Daoy (cell line): ENCODE data around the gene EPN1. TPM values are rescaled to one million over a fixed set of nuclear protein-coding genes. Genes with fewer than 3 reads are reported as not detected.
A peak's percentile ranks its signal among the peaks of the same experiment; 100 is the strongest.

ENCODE experiments used
- DNase-seq: peaks from one replicate; pipeline ENCODE4 v3.0.0-alpha.2; 2015; ENCODE audit warnings: low read depth
- total RNA-seq: library from RNA; depleted of rRNA; stranded (reverse); fragments of >200 nt; shearing (Covaris generic); gene quantifications from 2 replicates; pipeline ENCODE4 v1.2.3, GENCODE V29; 2014

Gene EPN1
- total RNA-seq, 1 experiment from 2014 or later = 26.6 TPM

DNA sequence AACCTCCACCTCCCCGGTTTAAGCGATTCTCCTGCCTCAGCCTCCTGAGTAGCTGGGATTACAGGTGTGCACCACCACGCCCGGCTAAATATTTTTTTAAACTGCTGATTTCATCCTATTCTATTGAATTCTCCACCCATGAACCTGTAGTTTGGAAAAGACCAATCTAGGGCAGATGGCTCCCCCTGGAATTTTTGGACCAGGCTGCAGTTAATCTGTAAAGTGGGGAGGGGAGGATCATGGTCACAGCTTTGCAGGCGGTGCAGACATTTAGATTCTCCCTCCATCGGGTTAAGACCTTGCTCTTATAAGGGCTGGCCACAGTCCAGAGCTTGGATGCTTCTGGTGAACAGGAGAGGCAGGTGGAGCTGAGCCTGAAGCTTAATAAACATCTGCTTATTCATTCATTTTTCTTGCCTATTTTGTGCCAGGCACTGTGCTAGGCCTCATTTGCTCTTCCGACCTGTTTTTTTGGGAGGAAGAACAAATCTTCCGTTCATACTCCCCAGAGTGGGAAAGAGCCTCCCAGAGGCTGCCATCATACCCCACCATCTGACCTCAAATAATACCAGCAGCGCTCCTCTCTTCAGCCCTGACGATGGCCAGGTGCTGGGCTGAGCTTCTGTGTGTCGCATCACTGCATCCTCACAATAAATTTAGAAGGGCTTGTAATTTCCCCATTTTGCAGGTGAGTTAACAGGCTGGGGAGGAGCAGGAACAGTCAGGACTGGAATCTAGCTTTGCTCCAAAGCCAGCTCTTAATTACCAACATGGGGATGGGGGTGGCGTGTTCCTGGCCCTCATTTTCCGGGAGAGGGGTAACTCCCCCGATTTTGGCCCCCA is 27.9 kb upstream of the EPN1 start:
- DNase-seq = no peak

DNA sequence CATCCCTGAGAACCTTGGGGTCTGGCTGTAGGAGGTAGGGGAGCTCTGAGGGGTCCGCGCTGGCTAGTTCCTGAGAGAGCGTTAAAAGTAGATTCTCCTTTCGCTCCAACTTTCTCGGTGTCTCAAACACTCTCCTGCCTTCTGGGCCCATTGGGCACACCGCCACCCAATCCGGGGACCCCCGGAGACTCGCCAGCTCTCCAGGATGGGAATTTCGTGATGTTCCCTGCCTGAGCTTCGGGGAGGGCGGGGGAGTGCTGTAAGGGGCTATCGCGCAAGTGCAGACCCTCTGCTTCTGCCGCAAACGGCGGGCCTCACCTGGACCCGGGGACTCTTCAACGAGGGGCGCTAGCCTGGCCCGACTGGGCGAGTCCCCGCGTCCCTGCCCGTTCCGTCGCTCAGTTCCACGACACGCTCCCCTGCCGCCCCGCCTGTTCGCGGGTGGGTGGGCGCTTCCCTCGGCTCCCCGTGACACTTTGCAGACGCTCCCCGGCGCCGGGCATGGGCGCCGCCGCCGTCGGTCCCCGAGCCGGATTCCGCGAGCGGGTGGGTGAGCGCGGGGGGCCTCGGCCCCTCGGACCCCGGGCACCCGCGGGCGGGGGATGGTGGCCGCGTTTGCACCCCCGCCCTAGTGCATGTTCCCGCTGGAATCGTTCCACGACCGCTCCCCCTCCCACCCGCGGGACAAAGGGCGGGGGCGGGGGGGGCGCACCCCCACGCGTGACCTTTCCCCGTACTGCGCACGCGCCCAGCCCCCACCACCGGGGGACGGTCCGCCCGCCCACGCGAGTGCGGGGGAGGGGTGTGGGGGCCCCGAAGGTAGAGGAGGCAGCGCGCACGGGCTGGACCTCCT is 27.1 kb upstream of the EPN1 start, which contains the start of gene CCDC106:
Gene CCDC106, plus strand, starts transcription at position 481 of the 853 bp plus-strand sequence. CDS start 835 bp downstream, outside the sequence.
- DNase-seq = peak; percentile 83

DNA sequence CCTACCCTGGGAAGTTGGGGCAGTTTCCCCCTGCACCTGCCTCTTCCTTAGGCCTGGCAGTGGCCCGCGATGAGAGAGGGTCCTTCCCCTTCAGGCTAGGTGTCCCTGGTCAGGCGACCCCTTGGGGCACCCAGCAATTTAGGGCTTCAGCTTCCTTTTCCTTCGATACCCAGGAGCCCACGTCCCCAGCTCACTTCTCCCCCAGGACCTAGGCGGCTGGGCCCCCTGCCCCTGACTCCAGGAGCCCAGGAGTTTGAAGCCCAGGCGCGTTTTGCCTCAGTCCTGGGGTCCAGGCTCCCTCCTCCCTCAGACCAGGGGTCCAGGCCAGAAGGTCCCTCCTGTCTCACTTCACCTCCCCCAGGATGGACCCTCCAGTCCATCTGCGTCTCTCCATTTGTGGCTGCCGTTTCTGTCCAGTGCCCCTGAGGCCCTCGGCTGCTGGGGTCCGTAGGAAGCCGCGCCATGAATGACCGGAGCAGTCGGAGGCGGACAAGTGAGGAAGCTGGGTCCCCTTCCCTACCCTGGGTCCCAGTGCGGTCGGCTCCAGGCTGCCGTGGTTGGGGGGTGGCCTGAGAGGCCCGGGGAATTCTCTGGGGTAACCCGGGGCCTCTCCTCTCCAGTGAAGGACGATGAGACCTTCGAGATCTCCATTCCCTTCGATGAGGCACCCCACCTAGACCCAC is 26.3 kb upstream of the EPN1 start:
- DNase-seq = no peak

DNA sequence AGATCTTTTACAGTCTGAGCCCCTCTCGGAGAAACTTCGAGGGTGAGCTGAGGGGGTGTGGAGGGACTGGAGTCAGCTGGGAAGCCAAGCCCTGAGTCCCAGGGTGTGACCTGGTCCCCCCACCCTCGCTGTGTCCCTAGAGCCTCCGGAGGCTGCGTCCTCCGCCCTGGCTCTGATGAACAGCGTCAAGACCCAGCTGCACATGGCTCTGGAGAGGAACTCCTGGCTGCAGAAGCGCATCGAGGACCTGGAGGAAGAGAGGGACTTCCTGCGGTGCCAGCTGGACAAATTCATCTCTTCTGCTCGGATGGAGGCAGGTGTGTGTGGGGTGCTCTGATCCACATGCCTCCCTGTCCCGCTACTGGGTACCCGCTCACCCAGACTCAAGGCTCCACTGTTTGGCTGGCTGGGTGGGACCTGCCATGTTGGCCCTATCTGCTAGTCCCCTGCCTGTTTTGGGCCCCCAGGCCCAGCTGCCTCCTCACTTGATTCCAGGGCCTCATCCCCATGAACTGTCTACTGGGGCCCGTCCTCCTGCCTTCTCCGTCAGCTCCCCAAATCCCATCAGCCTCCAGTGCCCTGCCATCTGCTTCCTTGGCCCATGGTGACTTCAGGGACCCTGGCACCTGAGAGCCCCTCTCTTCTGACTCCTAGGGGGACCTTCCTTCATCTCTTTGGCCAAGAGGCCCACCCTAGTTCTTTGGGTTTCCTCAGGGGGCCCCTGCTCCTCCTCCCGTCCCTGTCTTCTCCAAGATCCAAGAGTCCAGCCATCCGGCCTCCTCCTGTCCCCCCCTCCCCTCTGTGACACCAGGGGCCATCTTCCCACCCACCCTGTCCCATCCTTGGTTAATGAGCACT is 25.5 kb upstream of the EPN1 start:
- DNase-seq = no peak

DNA sequence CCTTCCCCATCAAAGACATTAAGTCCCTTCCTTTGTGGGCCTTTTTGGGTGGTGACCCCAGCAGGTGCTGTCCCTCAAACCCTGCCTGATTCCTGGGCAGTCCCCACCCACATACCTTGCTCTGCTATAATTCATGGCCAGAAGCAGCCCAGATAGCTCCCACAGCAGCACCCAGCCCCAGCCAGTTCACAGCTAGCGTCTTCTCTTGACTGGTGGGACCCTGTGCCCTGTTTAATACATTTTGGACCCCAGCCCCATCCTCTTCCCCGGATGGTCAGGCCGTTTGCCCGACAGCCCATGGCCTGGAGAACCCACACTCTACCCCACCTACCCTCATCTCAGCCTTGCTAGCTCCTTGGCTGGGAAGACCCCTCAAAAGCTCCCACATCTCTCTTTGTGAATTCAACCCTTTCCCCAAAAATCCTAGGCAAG is 24.9 kb upstream of the EPN1 start:
- no peak for DNase-seq

DNA sequence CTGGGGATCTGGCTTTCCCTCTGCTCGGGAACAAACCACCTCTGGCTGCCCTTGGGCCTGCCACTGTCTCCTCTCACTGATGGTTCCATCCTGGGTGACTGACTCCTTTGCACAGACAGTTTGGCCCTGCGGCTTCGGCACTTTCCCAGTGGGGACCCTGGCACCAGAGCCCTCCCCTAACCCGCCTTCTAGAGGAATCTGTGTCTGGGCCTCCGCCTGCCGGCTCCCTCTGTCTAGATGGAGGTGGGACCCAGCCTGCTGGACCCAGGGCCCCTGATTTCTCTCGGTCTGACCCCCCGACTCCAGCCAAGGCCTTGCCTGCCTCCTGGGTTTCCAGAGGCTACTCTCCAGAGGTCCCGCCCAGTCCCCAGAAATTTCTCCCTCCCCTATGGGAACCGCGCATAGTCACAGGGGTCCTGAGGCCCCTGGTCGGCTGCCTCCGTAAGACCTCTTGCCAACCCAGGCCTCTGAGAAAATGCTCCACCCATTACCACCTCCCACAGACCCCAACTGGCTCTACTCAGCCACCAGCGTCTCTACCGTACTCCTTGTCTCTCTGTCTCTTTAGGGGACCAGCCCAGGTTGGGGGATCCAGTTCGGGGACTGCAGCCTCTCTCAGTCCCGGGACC is 24.3 kb upstream of the EPN1 start:
- DNase-seq = no peak

DNA sequence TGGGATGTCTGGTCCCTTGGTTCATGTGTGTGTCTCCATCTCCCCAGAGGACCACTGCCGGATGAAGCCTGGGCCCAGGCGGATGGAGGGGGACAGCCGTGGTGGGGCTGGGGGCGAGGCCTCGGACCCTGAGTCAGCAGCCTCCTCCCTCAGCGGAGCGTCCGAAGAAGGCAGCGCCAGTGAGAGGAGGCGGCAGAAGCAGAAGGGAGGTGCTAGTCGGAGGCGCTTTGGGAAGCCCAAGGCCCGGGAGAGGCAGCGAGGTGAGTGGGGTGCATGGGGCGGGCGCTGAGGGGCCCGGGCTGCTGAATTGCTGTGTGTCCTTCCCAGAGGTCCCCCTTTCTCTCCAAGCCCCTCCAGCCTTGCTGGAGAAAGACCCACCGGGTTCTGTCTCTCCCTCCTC is 23.8 kb upstream of the EPN1 start:
- no peak for DNase-seq

DNA sequence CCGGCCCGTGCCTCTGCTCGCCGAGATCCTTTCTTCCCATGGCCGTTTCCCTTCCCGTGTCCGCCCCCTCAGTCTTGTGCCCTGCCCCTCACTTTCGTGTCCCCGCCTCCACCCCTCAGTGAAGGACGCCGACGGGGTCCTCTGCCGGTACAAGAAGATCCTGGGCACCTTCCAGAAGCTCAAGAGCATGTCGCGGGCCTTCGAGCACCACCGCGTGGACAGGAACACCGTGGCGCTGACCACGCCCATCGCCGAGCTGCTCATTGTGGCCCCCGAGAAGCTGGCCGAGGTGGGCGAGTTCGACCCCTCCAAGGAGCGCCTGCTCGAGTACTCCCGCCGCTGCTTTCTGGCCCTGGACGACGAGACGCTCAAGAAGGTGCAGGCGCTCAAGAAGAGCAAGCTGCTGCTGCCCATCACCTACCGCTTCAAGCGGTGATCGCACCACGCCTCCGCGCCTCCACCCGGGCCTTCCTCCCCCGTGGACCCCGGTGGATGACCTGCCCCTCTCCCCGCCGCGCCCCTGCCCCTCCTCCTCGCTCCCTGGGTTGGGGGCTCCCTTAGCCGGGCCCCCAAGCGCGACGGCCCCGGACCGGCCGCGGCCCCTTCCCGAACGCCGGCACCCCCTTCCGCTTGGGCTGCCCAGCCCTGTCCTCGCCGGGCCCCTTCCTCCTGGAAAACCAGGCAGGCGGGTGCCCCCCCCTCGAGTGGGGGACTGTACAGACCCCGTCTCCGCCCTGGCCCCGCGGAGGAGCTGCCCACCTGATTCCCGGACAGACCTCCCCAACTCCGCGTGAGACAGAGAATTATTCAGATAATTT is 22.5 kb upstream of the EPN1 start:
- DNase-seq = no peak

DNA sequence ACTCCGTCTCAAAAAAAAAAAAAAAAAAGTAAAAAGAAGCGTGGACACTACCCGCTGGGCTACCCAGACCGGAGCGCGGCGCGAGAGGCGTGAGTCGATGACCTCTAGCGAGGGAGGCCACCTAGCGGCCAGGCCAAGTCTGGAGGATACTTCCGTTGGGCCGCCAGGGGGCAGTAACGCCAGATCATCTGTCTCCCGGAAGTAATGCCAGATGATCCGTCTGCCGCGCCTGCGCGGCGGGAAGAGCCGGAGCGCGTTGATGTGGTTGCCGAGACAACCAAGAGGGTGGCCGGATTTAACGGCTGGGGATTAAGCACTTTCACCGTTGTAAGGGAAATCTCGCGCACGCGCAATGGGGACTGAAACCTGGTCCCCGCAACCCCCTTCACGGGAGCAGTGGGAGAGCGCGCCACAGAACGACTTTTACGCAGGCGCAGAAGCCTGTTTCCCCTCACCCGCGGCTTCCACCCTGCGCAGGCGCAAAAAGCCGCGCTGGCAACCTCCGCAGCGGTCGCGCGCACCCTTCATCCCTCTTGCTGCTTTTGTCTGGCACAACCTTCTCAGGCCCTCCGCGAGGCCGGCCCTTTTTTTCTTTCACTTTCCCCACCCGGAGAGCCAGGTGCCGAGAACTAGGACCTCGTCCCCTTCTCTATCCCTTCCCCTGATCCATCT is 21.2 kb upstream of the EPN1 start:
- peak; percentile 99 for DNase-seq

DNA sequence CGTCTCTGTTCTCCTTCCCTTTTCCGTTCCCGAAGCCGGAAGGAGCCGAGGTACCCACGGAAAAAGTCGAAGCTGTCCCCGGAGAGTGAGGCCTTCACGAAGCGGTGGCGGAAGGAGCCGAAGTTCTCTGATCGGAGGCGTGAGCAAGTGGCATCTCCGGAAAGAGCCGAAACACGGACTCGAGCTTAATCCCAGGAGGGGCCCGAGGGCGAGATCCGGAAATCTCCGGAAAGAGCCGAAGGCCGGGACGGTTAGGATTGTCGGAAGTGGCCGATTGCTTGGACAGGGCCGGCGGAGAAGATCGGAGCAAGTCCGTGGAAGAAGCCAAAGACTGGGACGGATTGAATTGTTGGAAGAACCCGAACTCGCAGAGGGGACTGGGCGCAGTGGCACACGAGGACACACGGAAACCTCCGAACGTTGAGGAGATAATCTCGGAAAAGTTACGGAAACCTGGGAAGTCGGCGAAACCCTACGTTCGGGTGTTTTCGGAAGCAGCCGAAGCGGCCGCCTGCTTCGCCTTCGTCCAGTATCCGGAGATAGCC is 20.6 kb upstream of the EPN1 start:
- DNase-seq = peak; percentile 99

DNA sequence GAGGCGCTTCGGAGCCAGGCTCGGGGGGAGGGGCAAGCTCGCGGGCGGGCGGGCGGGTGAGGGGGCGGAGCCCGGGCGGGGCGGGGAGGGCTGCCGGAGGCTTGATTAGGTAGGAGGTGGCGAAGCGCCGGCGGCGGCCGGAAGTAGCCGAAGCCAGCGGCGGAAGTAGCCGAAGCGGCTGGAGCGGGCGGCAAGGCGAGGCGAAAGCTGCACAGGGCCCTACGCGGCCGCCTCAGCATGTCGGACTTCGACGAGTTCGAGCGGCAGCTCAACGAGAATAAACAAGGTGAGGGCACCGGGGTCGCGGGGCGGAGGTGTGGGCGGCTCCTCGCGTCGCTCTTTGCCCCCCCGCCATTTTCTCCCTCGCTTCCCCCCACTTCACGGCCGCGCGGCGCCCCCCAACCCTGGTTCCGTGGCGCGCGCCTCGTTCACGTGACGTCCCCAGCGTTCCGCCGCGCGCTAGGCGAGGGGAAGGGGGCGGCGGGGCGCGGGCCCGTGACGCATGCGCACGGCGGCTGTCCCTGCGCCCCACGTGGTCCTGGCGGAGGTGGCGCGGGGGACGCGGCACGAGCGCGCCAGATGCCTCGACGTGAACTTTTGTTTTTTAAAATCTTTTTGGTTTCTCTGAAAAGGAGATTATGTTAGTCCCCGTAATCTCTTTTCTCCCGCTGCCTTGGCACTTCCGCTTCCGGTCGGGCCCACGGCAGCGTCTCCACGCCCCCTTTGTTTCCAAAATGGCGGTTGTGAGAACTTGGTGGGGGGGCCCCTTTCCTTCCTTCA is 20.0 kb upstream of the EPN1 start, which contains the start of gene U2AF2:
Gene U2AF2, plus strand, starts transcription at position 168 of the 780 bp plus-strand sequence. Its CDS starts 70 bp downstream, at position 238.
- DNase-seq = peak; percentile 95

DNA sequence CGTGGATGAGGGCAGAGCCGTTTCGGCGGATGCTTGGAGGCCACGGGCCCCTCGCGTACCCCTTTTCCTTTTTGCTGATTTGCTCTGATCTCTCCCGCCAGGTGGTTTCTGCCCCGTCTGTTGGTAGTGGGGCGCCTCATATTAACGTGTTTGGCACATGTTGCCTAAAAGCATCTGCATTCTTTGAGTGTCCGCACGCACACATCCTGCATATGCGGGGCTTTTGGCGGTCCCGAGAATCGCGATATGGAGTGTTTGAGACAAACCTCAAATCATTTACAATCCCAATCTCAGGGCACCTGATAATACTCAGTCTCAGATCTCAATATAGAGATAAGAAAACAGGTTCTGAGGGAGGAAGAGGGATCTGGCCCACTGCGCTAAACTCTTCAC is 19.4 kb upstream of the EPN1 start:
- DNase-seq = no peak

DNA sequence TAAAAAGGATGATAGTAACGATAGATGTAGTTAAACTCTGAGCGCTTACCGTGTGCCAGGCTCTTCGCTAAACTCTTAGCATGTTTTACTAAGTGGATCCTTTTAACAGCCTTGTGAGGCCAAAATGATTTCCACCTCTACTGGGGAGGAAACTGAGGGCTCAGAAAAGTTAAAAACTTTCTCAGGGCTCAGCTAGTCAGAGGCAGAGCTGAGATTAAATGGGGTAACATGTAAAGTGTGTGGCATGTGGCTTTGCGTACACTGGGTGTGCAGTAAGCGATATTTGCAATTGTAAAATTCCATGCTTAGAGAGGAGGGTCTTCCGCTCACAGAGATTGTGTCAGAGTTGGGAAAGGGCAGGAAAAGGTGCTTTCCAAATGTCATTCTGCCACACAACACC is 18.5 kb upstream of the EPN1 start:
- no peak for DNase-seq

DNA sequence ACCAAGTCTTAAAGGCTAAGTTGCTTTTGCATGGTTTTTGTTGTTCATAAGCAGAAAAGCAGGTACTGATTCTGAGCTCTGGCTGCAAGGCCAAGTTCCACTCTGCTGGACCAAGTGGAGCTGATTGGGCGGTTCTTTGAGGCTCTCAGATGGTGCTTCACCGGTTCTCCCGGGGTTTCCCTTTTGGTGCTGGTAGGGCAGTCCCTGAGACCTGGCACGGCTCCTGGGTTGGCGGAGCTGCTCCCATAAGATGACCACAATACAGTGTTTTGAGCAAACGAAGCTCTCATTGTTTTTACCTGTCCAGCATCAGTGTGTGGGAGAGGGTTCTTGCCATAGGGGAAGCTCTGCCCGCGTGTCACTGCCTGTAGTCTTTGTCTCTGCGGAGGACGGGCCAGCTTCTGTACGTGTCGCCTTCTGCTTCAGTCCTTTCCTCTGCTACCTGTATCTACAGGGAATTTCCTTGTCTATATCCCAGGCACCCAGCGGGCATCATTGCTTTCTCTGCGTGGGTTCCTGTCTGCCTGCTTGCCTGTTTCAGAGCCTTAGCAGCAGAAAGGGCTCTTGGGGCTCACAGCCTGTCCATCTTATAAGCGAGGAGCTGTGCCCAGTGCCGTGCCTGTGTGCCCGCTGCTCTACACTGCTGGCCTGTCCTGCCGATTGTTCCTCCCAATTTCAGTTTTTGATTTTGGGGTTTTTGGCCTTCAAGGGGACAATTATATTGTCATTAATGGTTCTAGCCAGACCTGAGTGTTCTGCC is 17.9 kb upstream of the EPN1 start:
- no peak for DNase-seq

DNA sequence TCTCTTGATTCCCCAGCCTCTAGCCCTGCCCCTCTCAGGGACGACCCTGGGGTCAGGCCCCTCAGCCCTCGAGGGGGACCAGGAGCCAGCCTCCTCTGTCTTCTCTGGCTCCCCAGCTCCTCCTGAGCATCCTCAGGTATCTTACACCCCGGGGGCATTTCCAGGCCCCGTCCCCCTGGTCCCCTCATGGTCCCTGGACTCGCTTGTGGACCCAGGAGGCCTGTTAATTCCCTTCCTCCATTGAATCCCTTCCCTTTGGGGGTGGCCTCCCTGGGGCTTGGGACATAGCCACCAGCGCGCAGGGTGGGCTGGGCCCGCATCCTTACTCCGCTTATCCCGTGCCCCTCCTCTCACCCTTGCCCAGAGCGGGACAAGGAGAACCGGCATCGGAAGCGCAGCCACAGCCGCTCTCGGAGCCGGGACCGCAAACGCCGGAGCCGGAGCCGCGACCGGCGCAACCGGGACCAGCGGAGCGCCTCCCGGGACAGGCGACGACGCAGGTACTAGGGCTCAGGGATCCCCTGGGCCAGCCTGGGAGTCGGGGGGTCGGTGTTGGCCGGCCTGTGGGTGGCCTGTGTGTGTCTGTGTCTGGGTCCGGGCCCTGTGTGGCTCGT is 16.1 kb upstream of the EPN1 start:
- DNase-seq = no peak

DNA sequence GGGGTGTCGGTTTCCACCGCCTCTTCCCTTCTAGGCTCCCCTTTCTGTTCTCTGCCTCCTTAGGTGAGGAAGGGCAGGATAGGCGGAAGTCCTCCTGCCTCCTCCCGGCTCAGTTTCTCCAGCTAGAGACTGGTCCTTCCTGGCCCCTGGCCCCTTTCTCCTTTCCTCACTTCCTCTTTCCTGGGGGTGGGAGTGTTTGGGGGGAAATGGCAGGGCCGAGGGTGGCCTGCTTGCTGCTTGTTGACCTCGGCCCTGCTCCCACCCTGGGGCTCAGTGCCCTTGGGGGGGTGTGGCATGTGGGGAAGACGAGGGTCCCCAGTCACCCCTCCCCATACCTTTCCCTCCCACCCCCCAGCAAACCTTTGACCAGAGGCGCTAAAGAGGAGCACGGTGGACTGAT is 15.2 kb upstream of the EPN1 start:
- no peak for DNase-seq

DNA sequence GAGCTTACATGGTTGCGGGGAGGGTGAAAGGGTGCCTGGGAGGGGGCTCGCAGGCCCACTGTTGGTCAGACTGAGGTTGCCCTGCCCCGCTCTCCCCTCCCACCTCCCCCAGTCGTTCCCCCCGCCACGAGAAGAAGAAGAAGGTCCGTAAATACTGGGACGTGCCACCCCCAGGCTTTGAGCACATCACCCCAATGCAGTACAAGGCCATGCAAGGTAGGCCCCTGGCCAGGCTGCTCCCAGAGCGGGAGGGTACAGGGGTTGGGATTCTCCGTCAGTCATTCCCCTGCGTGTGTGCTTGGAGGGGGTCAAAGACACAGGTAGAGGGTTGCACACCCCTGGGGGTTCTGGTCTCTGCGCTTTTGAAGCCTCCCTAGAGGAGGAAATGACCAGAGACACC is 14.6 kb upstream of the EPN1 start:
- DNase-seq = no peak
